NCI-H446 (cell line): ENCODE results near the gene ABTB1.
"Not testable (repeated sequence)": the region's sequence is repeated elsewhere in the genome, so short reads cannot be mapped to it uniquely, and the experiment has no call there.

Experiments used
- DNase-seq, 2 experiments: peaks; one replicate each; lab custom pipeline; 2025; lab: John Stamatoyannopoulos, UW

Gene ABTB1

GRCh38 chr3:127702151-127702578 is 29.4 kb downstream of the ABTB1 start:
- no peak for DNase-seq

GRCh38 chr3:127704840-127705239 is 32.1 kb downstream of the ABTB1 start:
- not testable (repeated sequence) for DNase-seq

GRCh38 chr3:127706312-127706711 is 33.6 kb downstream of the ABTB1 start:
- DNase-seq = no peak

GRCh38 chr3:127706785-127707351 is 34.1 kb downstream of the ABTB1 start:
- peak in 1 of 2 experiments; percentile 42 for DNase-seq

GRCh38 chr3:127707851-127708411 is 35.2 kb downstream of the ABTB1 start:
- DNase-seq = no peak

- DNase-seq = no peak
Measured at GRCh38 chr3:127708837-127709236, 36.1 kb downstream of the ABTB1 start.

- no peak for DNase-seq
Measured at GRCh38 chr3:127709320-127710060, 36.7 kb downstream of the ABTB1 start.

GRCh38 chr3:127710155-127710941 is 37.6 kb downstream of the ABTB1 start:
- peak in 1 of 2 experiments; percentile 44 for DNase-seq

GRCh38 chr3:127711021-127711695 is 38.4 kb downstream of the ABTB1 start:
- DNase-seq = no peak

- DNase-seq = no peak
Measured at GRCh38 chr3:127711896-127712295, 39.1 kb downstream of the ABTB1 start.

- DNase-seq = no peak
Measured at GRCh38 chr3:127712461-127712860, 39.7 kb downstream of the ABTB1 start.

- no peak for DNase-seq
Measured at GRCh38 chr3:127712881-127713771, 40.4 kb downstream of the ABTB1 start.

GRCh38 chr3:127714125-127714571 is 41.4 kb downstream of the ABTB1 start:
- DNase-seq = no peak

GRCh38 chr3:127714866-127715265 is 42.1 kb downstream of the ABTB1 start:
- DNase-seq = no peak

- DNase-seq = no peak
Measured at GRCh38 chr3:127715532-127715931, 42.8 kb downstream of the ABTB1 start.

GRCh38 chr3:127716384-127716783 is 43.6 kb downstream of the ABTB1 start:
- DNase-seq = no peak

GRCh38 chr3:127717357-127718244 is 44.8 kb downstream of the ABTB1 start:
- peak in 1 of 2 experiments; percentile 78 for DNase-seq

- no peak for DNase-seq
Measured at GRCh38 chr3:127718245-127718915, 45.6 kb downstream of the ABTB1 start.

- no peak for DNase-seq
Measured at GRCh38 chr3:127718916-127719290, 46.2 kb downstream of the ABTB1 start.
